ENCODE data around the gene NLRP3. TPM values are rescaled to one million over a fixed set of nuclear protein-coding genes. Genes with fewer than 3 reads are reported as not detected.
"Not testable (repeated sequence)": the region's sequence is repeated elsewhere in the genome, so short reads cannot be mapped to it uniquely, and the experiment has no call there.

The NLRP3 gene
- total RNA-seq = 1 to 10 TPM in 5 of 10 donors, under 1 TPM in 5; 0.28 to 6.1 (median 1.0) TPM
- under 1 TPM; 0.37 to 0.68 TPM for polyA plus RNA-seq
- long read RNA-seq, donor 1, partial matches to known transcripts = 0 of 1 reads
- long read RNA-seq, donor 1, other reads (novel, unspliced or antisense) = 1 of 1 reads
- long read RNA-seq, donor 2 = 0 reads
- long read RNA-seq, donor 3 = 0 reads

DNA sequence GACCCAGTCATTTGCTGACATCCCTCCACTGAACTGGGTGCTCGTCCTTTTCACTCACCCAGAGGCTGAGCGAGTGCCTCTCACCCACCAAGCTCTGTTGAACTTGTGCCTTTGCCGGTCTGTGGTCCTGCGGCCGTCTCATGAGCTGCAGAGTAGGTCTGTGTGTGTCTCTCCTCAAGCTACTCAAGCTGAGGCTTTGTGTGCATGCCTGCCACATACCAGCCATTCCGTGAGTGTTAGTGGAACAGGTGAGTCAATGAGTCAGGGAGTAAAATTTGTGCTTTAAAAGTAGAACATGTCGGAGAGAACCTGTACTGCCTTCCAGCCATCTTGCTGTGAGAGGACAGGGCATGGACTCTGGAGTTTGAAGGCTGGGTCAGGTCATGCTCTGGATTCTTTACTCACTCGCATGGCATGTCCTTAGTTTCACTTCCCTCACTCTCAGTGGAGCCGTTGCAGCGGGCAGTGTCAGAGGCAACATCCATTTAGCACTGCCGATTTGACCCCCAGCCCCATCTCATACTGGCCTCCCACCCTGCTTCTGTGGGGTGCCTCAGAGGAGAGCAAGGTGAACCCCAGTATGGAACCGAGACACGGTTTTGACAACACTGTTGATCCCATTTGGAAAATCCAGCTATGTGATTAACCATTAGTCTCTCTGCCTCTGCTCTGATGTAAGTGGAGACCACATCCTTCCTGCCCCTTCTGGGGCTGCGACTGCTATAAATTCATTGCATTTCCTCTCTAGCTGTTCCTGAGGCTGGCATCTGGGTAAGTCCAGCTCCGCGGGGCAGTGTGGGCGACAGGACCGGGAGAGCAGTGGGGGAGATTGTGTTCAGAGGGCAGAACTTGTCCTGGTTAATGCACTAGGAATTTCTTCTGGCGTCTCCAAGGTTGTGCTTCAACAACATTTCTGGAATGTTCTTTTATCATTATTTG, at the start of gene NLRP3:
NLRP3 (plus strand) TSS at position 751 of the 939 bp plus-strand sequence. CDS start 2,628 bp downstream, outside the sequence.
- no peak for TF ChIP-seq CTCF (IDR thresholded peaks at IDR 0.05)
- WGBS, 2 donors = 63 to 69% methylated on average over 19 of the region's 19 CpGs
- DNase-seq (peak in 1 of 2 donors; percentile 25), ATAC-seq (peak; percentile 71 to 84 (median 79))
- no peaks in the 10 kb centered on the region for H3K36me3 ChIP-seq
- H3K9me3 ChIP-seq = no peaks in the 10 kb centered on the region
- peak within 1 kb of the TSS in 7 of 10 donors; percentile 2 to 53 (median 34) for H3K4me3 ChIP-seq
- peak within 1 kb of the TSS in 3 of 10 donors; percentile 7 to 80 (median 22) for H3K27ac ChIP-seq
- H3K27me3 ChIP-seq = peaks cover 0 to 21% (median under 1%) of the 10 kb centered on the region in 7 donors
- intact Hi-C loops (cut with DNase I) = no loop called here
- H3K4me1 ChIP-seq = peaks cover 0 to 49% (median 0%) of the 10 kb centered on the region in 9 donors

- H3K27ac ChIP-seq; intact Hi-C loops (cut with DNase I); ATAC-seq; H3K4me3 ChIP-seq; H3K4me1 ChIP-seq; H3K9me3 ChIP-seq; H3K36me3 ChIP-seq; DNase-seq: not testable (repeated sequence)
- H3K27me3 ChIP-seq = peaks cover 0 to 28% (median 3%) of the 10 kb centered on the region in 7 donors
- 92 to 100% methylated on average over 1 of the region's 1 CpG for WGBS, 2 donors
These were observed 49.6 kb upstream of the NLRP3 start for GRCh38 chr1:247366345-247366744.

DNA sequence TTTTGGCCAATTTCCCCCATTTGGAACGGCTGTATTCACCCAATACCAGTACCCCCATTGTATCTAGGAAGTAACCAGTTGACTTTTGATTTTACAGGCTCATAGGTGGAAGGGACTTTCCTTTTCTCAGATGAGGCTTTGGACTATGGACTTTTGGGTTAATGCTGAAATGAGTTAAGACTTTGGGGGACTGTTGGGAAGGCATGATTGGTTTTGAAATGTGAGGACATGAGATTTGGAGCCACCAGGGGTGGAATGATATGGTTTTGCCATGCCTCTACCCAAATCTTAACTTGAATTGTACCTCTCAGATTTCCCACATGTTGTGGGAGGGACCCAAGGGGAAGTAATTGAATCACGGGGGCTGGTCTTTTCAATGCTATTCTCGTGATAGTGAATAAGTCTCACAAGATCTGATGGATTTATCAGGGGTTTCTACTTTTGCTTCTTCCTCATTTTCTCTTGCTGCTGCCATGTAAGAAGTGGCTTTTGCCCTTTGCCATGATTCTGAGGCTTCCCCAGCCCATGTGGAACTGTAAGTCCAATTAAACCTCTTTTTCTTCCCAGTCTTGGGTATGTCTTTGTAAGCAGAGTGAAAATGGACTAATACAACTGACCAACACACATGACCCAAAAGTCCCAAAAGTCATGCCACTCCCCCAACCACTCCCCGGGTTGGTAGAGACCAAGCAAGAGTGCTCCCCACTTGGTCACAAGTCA, 48.9 kb upstream of the NLRP3 start:
- ATAC-seq = peak in 2 of 8 donors; percentile 7 to 21
- Histone ChIP-seq H3K4me3 (no peak overlapping the region), H3K9me3 (no peaks in the 10 kb centered on the region), H3K27ac (peak overlapping the region in 4 of 10 donors; percentile 12 to 31 (median 20)), H3K36me3 (no peaks in the 10 kb centered on the region), H3K27me3 (peaks cover 0 to 28% (median 3%) of the 10 kb centered on the region in 7 donors), H3K4me1 (peaks cover 0 to 6% (median 2%) of the 10 kb centered on the region in 9 donors)
- 73 to 75% methylated on average over 4 of the region's 4 CpGs for WGBS, 2 donors
- no peak for TF ChIP-seq CTCF (IDR thresholded peaks at IDR 0.05)
- no peak for DNase-seq
- intact Hi-C loops (cut with DNase I) = no loop called here

GRCh38 chr1:247367786-247368422, 48.1 kb upstream of the NLRP3 start:
- peak overlapping the region in 2 of 10 donors; percentile 21 for H3K27ac ChIP-seq
- H3K27me3 ChIP-seq = peaks cover 0 to 28% (median 3%) of the 10 kb centered on the region in 7 donors
- 53 to 60% methylated on average over 6 of the region's 6 CpGs for WGBS, 2 donors
- intact Hi-C loops (cut with DNase I) = no loop called here
- H3K4me1 ChIP-seq = peaks cover 0 to 11% (median 1%) of the 10 kb centered on the region in 9 donors
- peak in 6 of 8 donors; percentile 34 to 69 (median 54) for ATAC-seq
- no peak for TF ChIP-seq CTCF (IDR thresholded peaks at IDR 0.05)
- no peaks in the 10 kb centered on the region for H3K9me3 ChIP-seq
- no peak overlapping the region for H3K4me3 ChIP-seq
- H3K36me3 ChIP-seq = no peaks in the 10 kb centered on the region
- no peak for DNase-seq

Data from heart right ventricle (tissue), 16 donors.